ENCODE data around the gene KLHL26.

Gene KLHL26

GRCh38 chr19:18713550-18714117, 76.8 kb downstream of the KLHL26 start:
- no peak for DNase-seq (ENCODE audit: low spot score)

- no peak for DNase-seq (ENCODE audit: low spot score)
Measured at GRCh38 chr19:18715416-18715815, 78.6 kb downstream of the KLHL26 start.

- no peak for DNase-seq (ENCODE audit: low spot score)
Measured at GRCh38 chr19:18716857-18717256, 80.0 kb downstream of the KLHL26 start.

GRCh38 chr19:18717601-18718000, 80.8 kb downstream of the KLHL26 start:
- no peak for DNase-seq (ENCODE audit: low spot score)

GRCh38 chr19:18718015-18718526, 81.2 kb downstream of the KLHL26 start:
- DNase-seq (ENCODE audit: low spot score), result no peak

GRCh38 chr19:18718846-18719458, 82.1 kb downstream of the KLHL26 start:
- DNase-seq (ENCODE audit: low spot score), result no peak

- DNase-seq (ENCODE audit: low spot score), result no peak
Measured at GRCh38 chr19:18719541-18719940, 82.7 kb downstream of the KLHL26 start.

Data from putamen (tissue), 1 donor.